Prostate gland (tissue), 2 donors: ENCODE data around the gene TMEM60. TPM values are rescaled to one million over a fixed set of nuclear protein-coding genes. Genes with fewer than 3 reads are reported as not detected.

Source experiments
- DNase-seq: peaks from one replicate; pipeline ENCODE4 v3.0.0-alpha.2; 2019; ENCODE audit warnings: low spot score
- H3K27ac ChIP-seq, 2 donors: fragments of 200-600 bp; sonication (generic); 2 replicates each; pipeline ENCODE4 v1.5.1; 2017 to 2019
- H3K27me3 ChIP-seq: fragments of 200-600 bp; sonication (generic); replicated peaks from 2 replicates; pipeline ENCODE4 v1.5.1; 2019; ENCODE audit not compliant: insufficient read depth
- H3K36me3 ChIP-seq, 2 donors: fragments of 200-600 bp; sonication (generic); 1 replicate in 1 of 2; 2 replicates in 1 of 2; pipeline versions ENCODE4 v1.5.1 to v1.8.1; 2017 to 2019
- H3K4me1 ChIP-seq: fragments of 200-600 bp; sonication (generic); replicated peaks from 2 replicates; pipeline ENCODE4 v1.5.1; 2019
- H3K4me3 ChIP-seq, 2 donors: fragments of 200-600 bp; sonication (generic); 2 replicates each; pipeline ENCODE4 v1.5.1; 2017 to 2019
- H3K9me3 ChIP-seq: fragments of 200-600 bp; sonication (generic); 2 replicates; pipeline ENCODE4 v1.5.1; 2017
- CTCF ChIP-seq, 4 experiments: fragments of 200-600 bp in 2 of 4; fragments of 450-650 bp in 2 of 4; sonication (generic) in 2 of 4; IDR thresholded peaks; 1 replicate in 3 of 4; 2 replicates in 1 of 4; pipeline ENCODE4 v1.5.1; 2016 to 2019; ENCODE audit warnings: antibody characterized with exemption in 4 of 4, mild to moderate bottlenecking in 2 of 4, moderate library complexity in 2 of 4
- POLR2A ChIP-seq: fragments of 450-650 bp; IDR thresholded peaks from one replicate; pipeline ENCODE4 v1.6.1; 2016; ENCODE audit warnings: antibody characterized with exemption, mild to moderate bottlenecking
- POLR2AphosphoS5 ChIP-seq: sonication (generic); formaldehyde crosslinking; IDR thresholded peaks from one replicate; pipeline ENCODE4 v1.6.1; 2017; ENCODE audit warnings: antibody characterized with exemption
- WGBS: methylation state at CpG from one replicate; pipeline ENCODE4 v1.1.5; 2018; 5-methylcytosine and 5-hydroxymethylcytosine counted together
- intact Hi-C: fragments of 100-400 bp; cut with DNase I; formaldehyde crosslinking; loops from one replicate; pipeline ENCODE4 v1.14.2; 2022
- total RNA-seq, 2 donors: library from RNA; depleted of rRNA; stranded (reverse); fragments of >200 nt; gene quantifications; one replicate each; pipeline ENCODE4 v1.1.0, GENCODE V29; 2016

Gene TMEM60
- total RNA-seq, 2 donors from 2014 or later, result 17.5 to 20.6 TPM

- Histone ChIP-seq H3K9me3 (no peaks in the 10 kb centered on the region), H3K4me3 (no peak overlapping the region), H3K36me3 (no peaks in the 10 kb centered on the region), H3K27ac (no peak overlapping the region), H3K27me3 (no peaks in the 10 kb centered on the region), H3K4me1 (peaks cover 7% of the 10 kb centered on the region)
- TF ChIP-seq CTCF (IDR thresholded peaks at IDR 0.05) (no peak), POLR2A (no peak), POLR2AphosphoS5 (no peak)
- no peak for DNase-seq
- intact Hi-C loops, result no loop called here
- 90% methylated on average over 2 of the region's 2 CpGs for WGBS
These were observed 4.5 kb upstream of the TMEM60 start for GRCh38 chr7:77802557-77803405.

DNA sequence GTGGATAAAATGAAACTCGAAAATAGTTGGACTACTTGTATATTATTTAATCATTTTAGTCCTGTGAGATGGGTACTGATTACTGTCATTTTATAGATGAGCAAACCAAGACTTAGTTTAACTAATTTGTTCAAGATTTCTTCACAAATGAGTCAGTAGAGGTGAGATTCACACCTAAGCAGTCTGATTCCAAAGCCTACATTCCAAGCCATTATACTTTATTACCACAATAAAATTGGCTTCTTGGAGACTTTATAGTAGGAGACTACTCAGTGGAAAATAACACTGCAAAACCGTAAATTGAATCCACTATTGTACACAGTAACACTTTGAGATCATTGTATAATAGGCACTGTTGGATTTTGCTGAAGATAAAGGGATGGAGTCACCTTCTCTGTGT lies 2.5 kb upstream of the TMEM60 start:
- no peak overlapping the region for H3K4me3 ChIP-seq
- DNase-seq, result no peak
- peaks cover 12% of the 10 kb centered on the region for H3K4me1 ChIP-seq
- H3K27me3 ChIP-seq, result no peaks in the 10 kb centered on the region
- intact Hi-C loops, result no loop called here
- no peaks in the 10 kb centered on the region for H3K36me3 ChIP-seq
- H3K27ac ChIP-seq, result no peak overlapping the region
- TF ChIP-seq CTCF (IDR thresholded peaks at IDR 0.05), result no peak
- no peak for TF ChIP-seq POLR2A
- no peak for TF ChIP-seq POLR2AphosphoS5
- no peaks in the 10 kb centered on the region for H3K9me3 ChIP-seq
- WGBS, result 62% methylated on average over 2 of the region's 2 CpGs

DNA sequence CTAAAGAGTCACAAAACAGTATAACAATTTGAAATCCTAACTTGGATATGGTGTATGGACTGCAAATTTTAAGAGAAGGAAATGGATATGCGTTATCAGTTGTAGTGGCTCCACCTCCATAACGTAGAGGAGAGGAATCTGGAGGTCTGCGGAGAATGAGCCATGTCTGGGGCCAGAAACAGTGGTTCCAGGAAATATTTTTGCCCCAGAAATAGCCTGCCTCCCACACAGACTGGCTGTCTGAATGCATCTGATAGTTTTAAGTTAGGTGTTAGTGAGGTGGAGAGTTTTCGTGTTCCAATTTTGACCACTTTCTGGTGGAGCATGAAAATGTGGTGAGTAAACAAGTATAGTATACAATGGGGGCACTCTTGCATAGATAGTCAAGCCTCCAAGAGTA lies 1.9 kb upstream of the TMEM60 start:
- H3K27me3 ChIP-seq, result no peaks in the 10 kb centered on the region
- no peak overlapping the region for H3K4me3 ChIP-seq
- H3K27ac ChIP-seq, result no peak overlapping the region
- no peaks in the 10 kb centered on the region for H3K9me3 ChIP-seq
- TF ChIP-seq CTCF (IDR thresholded peaks at IDR 0.05) (no peak), POLR2A (no peak)
- intact Hi-C loops, result no loop called here
- 61% methylated on average over 4 of the region's 4 CpGs for WGBS
- H3K4me1 ChIP-seq, result peaks cover 12% of the 10 kb centered on the region
- H3K36me3 ChIP-seq, result no peaks in the 10 kb centered on the region
- no peak for DNase-seq

DNA sequence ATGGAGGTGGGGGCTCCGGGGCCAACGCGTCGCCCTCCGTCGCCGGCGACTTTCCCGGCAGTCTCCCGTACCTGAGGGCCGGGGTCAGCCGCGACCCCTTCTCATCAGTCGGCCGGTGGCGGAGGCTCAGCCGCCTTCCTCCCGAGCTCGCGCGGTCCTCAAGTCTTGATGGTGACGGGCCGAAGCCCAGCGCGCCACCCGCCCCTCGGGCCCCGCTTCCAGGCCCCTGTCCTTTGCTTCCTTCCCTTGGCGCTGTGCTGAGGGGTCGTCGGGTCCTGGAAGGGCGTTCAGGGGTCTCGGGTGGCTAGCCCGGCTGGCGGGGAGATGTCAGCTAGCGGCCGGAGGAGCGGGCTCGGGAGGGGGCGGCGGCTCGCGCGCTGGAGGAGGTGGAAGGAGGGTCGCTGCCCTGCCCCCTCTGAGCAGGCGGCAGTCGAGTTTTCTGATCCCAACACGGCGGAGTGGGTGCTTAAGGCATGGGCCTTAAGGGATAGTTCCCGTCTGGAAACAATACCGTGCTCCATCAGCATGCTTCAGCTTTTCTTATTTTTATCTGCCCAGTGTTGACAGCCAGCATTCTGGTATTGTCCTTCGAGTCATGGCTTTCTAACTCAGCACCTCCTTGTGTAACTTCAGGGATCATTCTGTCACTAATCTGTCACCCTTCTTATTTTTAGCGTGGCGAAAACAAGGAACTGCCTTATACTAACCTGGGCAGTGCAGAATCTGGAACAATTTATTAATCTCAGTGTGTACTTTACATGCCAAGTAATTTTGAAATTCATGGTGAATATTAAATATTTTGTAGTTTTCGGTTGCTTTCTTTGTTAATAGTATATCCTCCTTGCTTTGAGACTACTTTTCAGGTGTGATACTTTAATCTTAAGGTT lies 1.1 kb upstream of the TMEM60 start:
- DNase-seq, result peak; percentile 21
- H3K4me1 ChIP-seq, result peaks cover 12% of the 10 kb centered on the region
- intact Hi-C loops, result loop anchor here (2.0 to 5.0 kb wide), 2 partner anchors 103 to 262 kb away; partner anchors contain the start of genes PTPN12 and RSBN1L

More for the DNA sequence above, 1.1 kb upstream of the TMEM60 start:
- 1% methylated on average over 55 of the region's 55 CpGs for WGBS
- Histone ChIP-seq H3K36me3 (no peaks in the 10 kb centered on the region), H3K4me3 (peak overlapping the region; percentile 84 to 88), H3K27me3 (no peaks in the 10 kb centered on the region), H3K9me3 (no peaks in the 10 kb centered on the region), H3K27ac (peak overlapping the region; percentile 86 to 88)
- TF ChIP-seq POLR2AphosphoS5, result peak; percentile 38
- TF ChIP-seq CTCF (IDR thresholded peaks at IDR 0.05), result peak in 1 of 4 experiments; percentile 11
- TF ChIP-seq POLR2A, result no peak
